GM23338 (cell line): ENCODE data around the gene SLC40A1.

Experiments
- CTCF ChIP-seq, 2 experiments: fragments of 200-600 bp in 1 of 2; sonication (generic) in 1 of 2; conservative IDR thresholded peaks; 2 replicates each; pipeline versions ENCODE4 v1.5.1 to v1.6.1; 2016 to 2017; ENCODE audit warnings: antibody characterized with exemption in 2 of 2, low read depth in 2 of 2, mild to moderate bottlenecking in 2 of 2, moderate library complexity in 1 of 2
- REST ChIP-seq: IDR thresholded peaks from one replicate; pipeline ENCODE4 v1.6.1; 2018; ENCODE audit warnings: antibody characterized with exemption; ENCODE audit not compliant: unreplicated experiment

DNA sequence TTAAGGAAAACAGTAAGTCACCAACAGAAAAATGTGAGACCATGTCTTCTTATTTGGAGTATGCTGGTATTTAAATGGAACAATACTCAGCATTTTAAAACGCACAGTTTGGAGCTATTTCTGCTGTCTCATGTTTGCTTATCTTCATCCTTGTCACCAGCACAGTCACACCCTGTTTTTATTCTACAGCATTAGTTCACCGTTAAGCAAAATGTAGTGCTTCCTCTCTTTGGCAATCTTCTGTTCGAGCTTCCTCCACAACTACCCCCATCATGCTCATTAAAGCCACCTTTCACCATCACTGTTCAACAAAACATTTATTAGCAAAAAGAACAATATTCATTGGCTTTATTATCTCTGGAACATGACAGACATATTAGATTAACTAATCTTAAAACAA lies 64.0 kb downstream of the SLC40A1 start:
- TF ChIP-seq CTCF (conservative IDR thresholded peaks at IDR 0.05; ENCODE audit: low read depth in 2 of 2) (no peak), REST (no peak)
